CD14-positive monocyte (primary cell): Measurements from ENCODE around the gene IGFBP2. TPM values are rescaled to one million over a fixed set of nuclear protein-coding genes. Genes with fewer than 3 reads are reported as not detected.
A peak's percentile ranks its signal among the peaks of the same experiment; 100 is the strongest.

ENCODE experiments used
- DNase-seq, 3 donors: peaks; one replicate each; pipeline ENCODE4 v3.0.0-alpha.2; 2011 to 2022
- H2AFZ ChIP-seq: 2 replicates; pipeline ENCODE4 v1.6.0; 2012; ENCODE audit warnings: mild to moderate bottlenecking, low read depth, low read length, inconsistent platforms; ENCODE audit not compliant: insufficient read depth, poor library complexity, severe bottlenecking
- H3K27ac ChIP-seq, 2 donors: 1 replicate in 1 of 2; 2 replicates in 1 of 2; pipeline ENCODE4 v1.5.1; 2012 to 2013; ENCODE audit warnings: low read length in 2 of 2, control low read depth in 1 of 2, inconsistent platforms in 1 of 2, low read depth in 1 of 2, mild to moderate bottlenecking in 1 of 2
- H3K27me3 ChIP-seq, 2 donors: one replicate each; pipeline versions ENCODE4 v1.6.0 to v1.6.1; 2011 to 2013; ENCODE audit warnings: low read length in 2 of 2; ENCODE audit not compliant: control insufficient read depth in 2 of 2, insufficient read depth in 2 of 2
- H3K36me3 ChIP-seq, 2 donors: replicated peaks in 1 of 2; 1 replicate in 1 of 2; 2 replicates in 1 of 2; pipeline versions ENCODE4 v1.5.1 to v1.6.1; 2012 to 2013; ENCODE audit warnings: low read length in 2 of 2, control low read depth in 1 of 2, inconsistent platforms in 1 of 2, mild to moderate bottlenecking in 1 of 2; ENCODE audit not compliant: insufficient read depth in 2 of 2, control insufficient read depth in 1 of 2
- H3K4me1 ChIP-seq, 2 donors: 1 replicate in 1 of 2; 2 replicates in 1 of 2; pipeline versions ENCODE4 v1.5.1 to v1.6.1; 2012 to 2013; ENCODE audit warnings: low read length in 2 of 2, control low read depth in 1 of 2, inconsistent platforms in 1 of 2, mild to moderate bottlenecking in 1 of 2, moderate library complexity in 1 of 2; ENCODE audit not compliant: insufficient read depth in 2 of 2, control insufficient read depth in 1 of 2
- H3K4me2 ChIP-seq: replicated peaks from 2 replicates; pipeline ENCODE3; 2012; ENCODE audit warnings: low read length, moderate library complexity, mild to moderate bottlenecking; ENCODE audit not compliant: poor library complexity, severe bottlenecking; ENCODE audit errors: extremely low read depth
- H3K4me3 ChIP-seq, 3 experiments: fragments of 200-600 bp in 1 of 3; sonication (generic) in 1 of 3; replicated peaks in 1 of 3; 1 replicate in 2 of 3; 2 replicates in 1 of 3; pipeline ENCODE4 v1.5.1; 2011 to 2013; ENCODE audit warnings: low read length in 3 of 3, mild to moderate bottlenecking in 3 of 3, control low read depth in 2 of 3, low read depth in 2 of 3, inconsistent platforms in 1 of 3, moderate library complexity in 1 of 3
- H3K79me2 ChIP-seq: 2 replicates; pipeline ENCODE4 v1.6.0; 2012; ENCODE audit warnings: mild to moderate bottlenecking, control low read depth, inconsistent platforms, low read length, moderate library complexity; ENCODE audit not compliant: insufficient read depth
- H3K9ac ChIP-seq: 2 replicates; pipeline ENCODE4 v1.6.0; 2017; ENCODE audit warnings: low read length, mild to moderate bottlenecking; ENCODE audit not compliant: insufficient read depth, poor library complexity, severe bottlenecking
- H3K9me3 ChIP-seq, 2 donors: replicated peaks in 1 of 2; 1 replicate in 1 of 2; 2 replicates in 1 of 2; pipeline versions ENCODE4 v1.5.1 to v1.6.1; 2012 to 2013; ENCODE audit warnings: low read length in 2 of 2, control low read depth in 1 of 2; ENCODE audit not compliant: control insufficient read depth in 1 of 2, insufficient read depth in 1 of 2
- H4K20me1 ChIP-seq: 2 replicates; pipeline ENCODE4 v1.6.0; 2012; ENCODE audit warnings: mild to moderate bottlenecking, low read length, control low read depth, moderate library complexity; ENCODE audit not compliant: insufficient read depth
- H3K27ac Mint-ChIP-seq, 7 donors: one replicate each; pipeline ENCODE4 v1.8.0; 2020; ENCODE audit warnings: mild to moderate bottlenecking in 7 of 7, mixed read lengths in 7 of 7, moderate library complexity in 6 of 7, inconsistent platforms in 2 of 7
- H3K27me3 Mint-ChIP-seq, 3 donors: one replicate each; pipeline ENCODE4 v1.8.0; 2021 to 2022; ENCODE audit warnings: low read depth in 3 of 3, mild to moderate bottlenecking in 3 of 3, mixed read lengths in 3 of 3, moderate library complexity in 3 of 3, inconsistent platforms in 1 of 3
- H3K36me3 Mint-ChIP-seq, 2 donors: one replicate each; pipeline ENCODE4 v1.8.0; 2020; ENCODE audit warnings: mixed read lengths in 2 of 2, inconsistent platforms in 1 of 2, mild to moderate bottlenecking in 1 of 2
- H3K4me1 Mint-ChIP-seq: one replicate; pipeline ENCODE4 v1.8.0; 2020; ENCODE audit warnings: mild to moderate bottlenecking, mixed read lengths
- H3K4me3 Mint-ChIP-seq, 2 donors: one replicate each; pipeline ENCODE4 v1.8.0; 2020; ENCODE audit warnings: mild to moderate bottlenecking in 2 of 2, mixed read lengths in 2 of 2, moderate library complexity in 1 of 2
- H3K9me3 Mint-ChIP-seq, 7 donors: one replicate each; pipeline ENCODE4 v1.8.0; 2020 to 2022; ENCODE audit warnings: mixed read lengths in 7 of 7, mild to moderate bottlenecking in 6 of 7, moderate library complexity in 6 of 7, inconsistent platforms in 2 of 7
- CTCF ChIP-seq: fragments of 200-600 bp; IDR thresholded peaks from one replicate; pipeline ENCODE4 v1.8.0; 2022; ENCODE audit warnings: antibody characterized with exemption, mild to moderate bottlenecking
- WGBS: methylation state at CpG from one replicate; pipeline ENCODE4 v1.1.5; 2013; ENCODE audit warnings: missing lambda C conversion rate; ENCODE audit not compliant: insufficient coverage; 5-methylcytosine and 5-hydroxymethylcytosine counted together
- intact Hi-C, 2 donors: fragments of 100-400 bp; cut with micrococcal nuclease; formaldehyde crosslinking; loops; one replicate each; pipeline versions ENCODE4 v1.15.0 to v1.15.1; 2023
- polyA plus RNA-seq, 3 donors: library from polyadenylated mRNA; depleted of rRNA in 1 of 3; unstranded in 2 of 3; stranded (reverse) in 1 of 3; fragments of 300-500 nt in 2 of 3; fragments of >200 nt in 1 of 3; fragmentation: Illumina TruSeq in 2 of 3; gene quantifications; 1 replicate in 2 of 3; 2 replicates in 1 of 3; pipeline ENCODE4 v1.2.3, GENCODE V29; 2012 to 2021

Gene IGFBP2
- polyA plus RNA-seq, 3 donors, result 1.6 TPM; not detected in 2

- Histone ChIP-seq H3K27ac (no peak overlapping the region), H3K9me3 (no peaks in the 10 kb centered on the region), H3K9ac (peak overlapping the region; percentile 1), H3K27me3 (no peaks in the 10 kb centered on the region), H3K36me3 (no peaks in the 10 kb centered on the region), H3K4me1 (no peaks in the 10 kb centered on the region), H3K79me2 (no peaks in the 10 kb centered on the region), H4K20me1 (no peaks in the 10 kb centered on the region), H3K4me3 (no peak overlapping the region), H2AFZ (no peak overlapping the region), H3K4me2 (no peak overlapping the region)
- TF ChIP-seq CTCF, result no peak
- Mint-ChIP-seq H3K27ac (peak overlapping the region in 1 of 7 donors; percentile 5), H3K4me1 (no peaks in the 10 kb centered on the region), H3K4me3 (no peak overlapping the region), H3K9me3 (no peaks in the 10 kb centered on the region), H3K27me3 (peaks cover 0 to 5% (median 0%) of the 10 kb centered on the region in 3 donors), H3K36me3 (no peaks in the 10 kb centered on the region)
- DNase-seq, result no peak
- 93% methylated on average over 6 of the region's 6 CpGs for WGBS
- intact Hi-C loops, result no loop called here
These were observed 26.1 kb downstream of the IGFBP2 start for GRCh38 chr2:216659276-216659675.

GRCh38 chr2:216660496-216660895, 27.3 kb downstream of the IGFBP2 start:
- WGBS, result 96% methylated on average over 10 of the region's 10 CpGs
- Histone ChIP-seq H3K4me3 (no peak overlapping the region), H3K36me3 (no peaks in the 10 kb centered on the region), H4K20me1 (no peaks in the 10 kb centered on the region), H3K4me1 (no peaks in the 10 kb centered on the region), H3K4me2 (no peak overlapping the region), H2AFZ (no peak overlapping the region), H3K27me3 (no peaks in the 10 kb centered on the region), H3K9me3 (no peaks in the 10 kb centered on the region), H3K79me2 (no peaks in the 10 kb centered on the region), H3K27ac (no peak overlapping the region), H3K9ac (no peak overlapping the region)
- Mint-ChIP-seq H3K4me3 (no peak overlapping the region), H3K27ac (peak overlapping the region in 1 of 7 donors; percentile 54), H3K36me3 (no peaks in the 10 kb centered on the region), H3K4me1 (no peaks in the 10 kb centered on the region), H3K9me3 (no peaks in the 10 kb centered on the region), H3K27me3 (peaks cover 0 to 5% (median 0%) of the 10 kb centered on the region in 3 donors)
- no peak for TF ChIP-seq CTCF
- intact Hi-C loops, result loop anchor here in 1 of 2 donors (10.0 kb wide), 1 partner anchor 626 kb away; no protein-coding TSS in a partner anchor
- no peak for DNase-seq
